ENCODE results near the gene BMAL1. TPM values are rescaled to one million over a fixed set of nuclear protein-coding genes. Genes with fewer than 3 reads are reported as not detected.

BMAL1 gene
- polyA plus RNA-seq, 1 donor (not counting 4 experiments of a cell fraction or from before 2014, with no cell fraction given), result 27.5 TPM

GRCh38 chr11:13357232-13357631 lies 79.6 kb downstream of the BMAL1 start:
- dilution Hi-C loops (cut with MboI; ENCODE audit: extremely low pct_ligation_motif_present, low sequenced_read_pairs), result no loop called here
- Histone ChIP-seq H3K4me2 (ENCODE audit: control insufficient read depth, extremely low read depth, insufficient read depth, low read depth, low read length) (no peak overlapping the region), H4K20me1 (ENCODE audit: control insufficient read depth, extremely low read depth, insufficient read depth, low read length) (no peaks in the 10 kb centered on the region), H3K27me3 (ENCODE audit: control insufficient read depth, extremely low read depth, insufficient read depth, low read length) (no peaks in the 10 kb centered on the region), H3K79me2 (ENCODE audit: control insufficient read depth, insufficient read depth, low read length) (no peaks in the 10 kb centered on the region), H3K27ac (ENCODE audit: control insufficient read depth, insufficient read depth, low read length) (no peak overlapping the region), H2AFZ (ENCODE audit: control insufficient read depth, low read length) (no peak overlapping the region), H3K4me3 (ENCODE audit: control insufficient read depth in 2 of 3, extremely low read depth in 1 of 3, insufficient read depth in 2 of 3, low read depth in 1 of 3, low read length in 3 of 3) (no peak overlapping the region), H3K4me1 (ENCODE audit: control insufficient read depth, extremely low read depth, insufficient read depth, low read length) (no peaks in the 10 kb centered on the region), H3K9me1 (ENCODE audit: control insufficient read depth, extremely low read depth, insufficient read depth, low read length) (no peaks in the 10 kb centered on the region), H3K9me3 (ENCODE audit: control insufficient read depth, low read depth, low read length) (no peaks in the 10 kb centered on the region), H3K9ac (ENCODE audit: control insufficient read depth, extremely low read depth, insufficient read depth, low read length) (no peak overlapping the region), H3K36me3 (ENCODE audit: control insufficient read depth in 2 of 2, extremely low read depth in 1 of 2, insufficient read depth in 2 of 2, low read length in 2 of 2) (peaks cover 29 to 32% of the 10 kb centered on the region in 2 experiments)
- FAIRE-seq, result no peak
- no peak for DNase-seq (ENCODE audit: low read depth, low spot score)
- TF ChIP-seq CTCF (optimal IDR thresholded peaks at IDR 0.05 in 1 of 3, IDR thresholded peaks at IDR 0.05 in 1 of 3, conservative IDR thresholded peaks at IDR 0.05 in 1 of 3; ENCODE audit: extremely low read depth in 1 of 3, insufficient read depth in 2 of 3, low read length in 3 of 3) (no peak), EZH2 (IDR thresholded peaks at IDR 0.05; ENCODE audit: low read length) (no peak)

GRCh38 chr11:13358596-13359270 lies 81.1 kb downstream of the BMAL1 start:
- Histone ChIP-seq H4K20me1 (ENCODE audit: control insufficient read depth, extremely low read depth, insufficient read depth, low read length) (no peaks in the 10 kb centered on the region), H2AFZ (ENCODE audit: control insufficient read depth, low read length) (no peak overlapping the region), H3K9me1 (ENCODE audit: control insufficient read depth, extremely low read depth, insufficient read depth, low read length) (no peaks in the 10 kb centered on the region), H3K27ac (ENCODE audit: control insufficient read depth, insufficient read depth, low read length) (no peak overlapping the region), H3K4me1 (ENCODE audit: control insufficient read depth, extremely low read depth, insufficient read depth, low read length) (no peaks in the 10 kb centered on the region), H3K4me3 (ENCODE audit: control insufficient read depth in 2 of 3, extremely low read depth in 1 of 3, insufficient read depth in 2 of 3, low read depth in 1 of 3, low read length in 3 of 3) (no peak overlapping the region), H3K27me3 (ENCODE audit: control insufficient read depth, extremely low read depth, insufficient read depth, low read length) (no peaks in the 10 kb centered on the region), H3K4me2 (ENCODE audit: control insufficient read depth, extremely low read depth, insufficient read depth, low read depth, low read length) (no peak overlapping the region), H3K9me3 (ENCODE audit: control insufficient read depth, low read depth, low read length) (no peaks in the 10 kb centered on the region), H3K9ac (ENCODE audit: control insufficient read depth, extremely low read depth, insufficient read depth, low read length) (no peak overlapping the region), H3K79me2 (ENCODE audit: control insufficient read depth, insufficient read depth, low read length) (no peaks in the 10 kb centered on the region), H3K36me3 (ENCODE audit: control insufficient read depth in 2 of 2, extremely low read depth in 1 of 2, insufficient read depth in 2 of 2, low read length in 2 of 2) (peaks cover 30% of the 10 kb centered on the region in 2 experiments)
- dilution Hi-C loops (cut with MboI; ENCODE audit: extremely low pct_ligation_motif_present, low sequenced_read_pairs), result no loop called here
- FAIRE-seq, result no peak
- TF ChIP-seq CTCF (optimal IDR thresholded peaks at IDR 0.05 in 1 of 3, IDR thresholded peaks at IDR 0.05 in 1 of 3, conservative IDR thresholded peaks at IDR 0.05 in 1 of 3; ENCODE audit: extremely low read depth in 1 of 3, insufficient read depth in 2 of 3, low read length in 3 of 3) (no peak), EZH2 (IDR thresholded peaks at IDR 0.05; ENCODE audit: low read length) (no peak)
- DNase-seq (ENCODE audit: low read depth, low spot score), result no peak

All from keratinocyte (primary cell).